ENCODE results near the gene BIVM.
"Not testable (repeated sequence)": the region's sequence is repeated elsewhere in the genome, so short reads cannot be mapped to it uniquely, and the experiment has no call there.

The BIVM gene

GRCh38 chr13:102798581-102799425 is at the start of gene BIVM, which contains the start of gene POGLUT2:
Gene BIVM, plus strand, starts transcription at chr13:102799119. Its CDS starts 8,149 bp downstream, at chr13:102807268.
Gene POGLUT2, minus strand, starts transcription at chr13:102798976. Its CDS starts 306 bp downstream, at chr13:102798670.
- peak; percentile 32 to 38 for DNase-seq (ENCODE audit: low read depth in 2 of 2)

GRCh38 chr13:102751886-102752285 is 47.0 kb upstream of the BIVM start:
- DNase-seq (ENCODE audit: low read depth in 2 of 2) = no peak

GRCh38 chr13:102757006-102757405 is 41.9 kb upstream of the BIVM start:
- DNase-seq (ENCODE audit: low read depth in 2 of 2) = no peak

- no peak for DNase-seq (ENCODE audit: low read depth in 2 of 2)
Measured at GRCh38 chr13:102758842-102759241, 40.1 kb upstream of the BIVM start.

GRCh38 chr13:102761071-102761470 is 37.8 kb upstream of the BIVM start:
- no peak for DNase-seq (ENCODE audit: low read depth in 2 of 2)

- no peak for DNase-seq (ENCODE audit: low read depth in 2 of 2)
Measured at GRCh38 chr13:102763741-102764140, 35.2 kb upstream of the BIVM start.

GRCh38 chr13:102768909-102769308 is 30.0 kb upstream of the BIVM start:
- no peak for DNase-seq (ENCODE audit: low read depth in 2 of 2)

- no peak for DNase-seq (ENCODE audit: low read depth in 2 of 2)
Measured at GRCh38 chr13:102769679-102770078, 29.2 kb upstream of the BIVM start.

GRCh38 chr13:102770435-102770834 is 28.5 kb upstream of the BIVM start:
- DNase-seq (ENCODE audit: low read depth in 2 of 2) = no peak

GRCh38 chr13:102771298-102772041 is 27.4 kb upstream of the BIVM start:
- no peak for DNase-seq (ENCODE audit: low read depth in 2 of 2)

- DNase-seq (ENCODE audit: low read depth in 2 of 2) = no peak
Measured at GRCh38 chr13:102772042-102772425, 26.9 kb upstream of the BIVM start.

GRCh38 chr13:102773441-102774213 is 25.3 kb upstream of the BIVM start, which contains the start of gene TEX30:
Gene TEX30, minus strand, starts transcription at chr13:102773786. Its CDS starts 3,760 bp downstream, at chr13:102770026.
- DNase-seq (ENCODE audit: low read depth in 2 of 2) = peak; percentile 72 to 74

GRCh38 chr13:102774214-102774568 is 24.7 kb upstream of the BIVM start:
- no peak for DNase-seq (ENCODE audit: low read depth in 2 of 2)

GRCh38 chr13:102774591-102775520 is 24.1 kb upstream of the BIVM start:
- no peak for DNase-seq (ENCODE audit: low read depth in 2 of 2)

- no peak for DNase-seq (ENCODE audit: low read depth in 2 of 2)
Measured at GRCh38 chr13:102776271-102776670, 22.6 kb upstream of the BIVM start.

GRCh38 chr13:102777736-102778135 is 21.2 kb upstream of the BIVM start:
- no peak for DNase-seq (ENCODE audit: low read depth in 2 of 2)

- DNase-seq (ENCODE audit: low read depth in 2 of 2) = no peak
Measured at GRCh38 chr13:102779436-102780159, 19.3 kb upstream of the BIVM start.

- not testable (repeated sequence) for DNase-seq (ENCODE audit: low read depth in 2 of 2)
Measured at GRCh38 chr13:102780656-102781055, 18.3 kb upstream of the BIVM start.

GRCh38 chr13:102781591-102781990 is 17.3 kb upstream of the BIVM start:
- no peak for DNase-seq (ENCODE audit: low read depth in 2 of 2)

- DNase-seq (ENCODE audit: low read depth in 2 of 2) = no peak
Measured at GRCh38 chr13:102784483-102784882, 14.4 kb upstream of the BIVM start.
